Activated CD4-positive, CD25-positive, alpha-beta regulatory T cell treated with anti-CD3 and anti-CD28 coated beads, Interleukin-2, amount 50 U/mL, for 16 hours (primary cell): ENCODE results near the gene PCGF6.

Source experiments
- DNase-seq: peaks from one replicate; pipeline ENCODE4 v3.0.0-alpha.2; 2020; ENCODE audit warnings: low read depth, low spot score

The PCGF6 gene

DNA sequence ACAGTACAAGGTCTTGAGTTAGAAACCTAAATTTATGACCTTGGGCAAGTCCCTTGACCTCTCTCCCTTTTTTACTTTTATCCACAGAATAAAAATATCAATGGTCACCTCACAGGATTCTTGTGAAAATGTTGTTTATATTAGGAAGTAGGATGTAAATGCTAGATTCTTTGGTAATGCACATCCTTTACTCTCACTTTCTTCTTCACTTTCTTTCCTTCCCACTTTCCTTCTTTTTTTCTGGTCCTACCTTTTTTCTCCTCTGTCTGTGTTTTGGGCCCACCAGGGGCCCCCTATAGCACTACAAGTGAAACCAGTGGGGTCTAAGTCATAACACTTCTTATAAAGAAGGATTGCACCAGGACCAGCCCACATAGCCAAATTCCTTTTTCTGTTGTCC lies 93.1 kb downstream of the PCGF6 start:
- no peak for DNase-seq

DNA sequence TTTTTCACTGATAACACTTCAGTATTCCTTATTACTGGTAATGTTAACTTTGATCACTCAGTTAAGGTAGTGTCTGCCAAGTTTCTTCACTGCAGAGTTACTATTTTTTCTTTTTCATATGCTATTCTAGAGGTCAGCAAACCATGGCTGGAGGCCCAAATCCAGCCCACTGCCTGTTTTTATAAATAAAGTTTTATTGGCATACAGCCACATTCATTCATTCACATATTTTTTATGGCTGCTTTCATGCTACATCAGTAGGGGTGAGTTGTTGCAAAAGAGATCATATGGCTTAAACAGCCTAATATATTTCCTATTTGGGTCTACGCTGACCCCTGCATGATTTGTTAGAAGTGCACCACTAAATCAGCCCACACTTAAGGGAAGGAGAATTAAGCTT lies 94.3 kb downstream of the PCGF6 start:
- DNase-seq, result no peak

DNA sequence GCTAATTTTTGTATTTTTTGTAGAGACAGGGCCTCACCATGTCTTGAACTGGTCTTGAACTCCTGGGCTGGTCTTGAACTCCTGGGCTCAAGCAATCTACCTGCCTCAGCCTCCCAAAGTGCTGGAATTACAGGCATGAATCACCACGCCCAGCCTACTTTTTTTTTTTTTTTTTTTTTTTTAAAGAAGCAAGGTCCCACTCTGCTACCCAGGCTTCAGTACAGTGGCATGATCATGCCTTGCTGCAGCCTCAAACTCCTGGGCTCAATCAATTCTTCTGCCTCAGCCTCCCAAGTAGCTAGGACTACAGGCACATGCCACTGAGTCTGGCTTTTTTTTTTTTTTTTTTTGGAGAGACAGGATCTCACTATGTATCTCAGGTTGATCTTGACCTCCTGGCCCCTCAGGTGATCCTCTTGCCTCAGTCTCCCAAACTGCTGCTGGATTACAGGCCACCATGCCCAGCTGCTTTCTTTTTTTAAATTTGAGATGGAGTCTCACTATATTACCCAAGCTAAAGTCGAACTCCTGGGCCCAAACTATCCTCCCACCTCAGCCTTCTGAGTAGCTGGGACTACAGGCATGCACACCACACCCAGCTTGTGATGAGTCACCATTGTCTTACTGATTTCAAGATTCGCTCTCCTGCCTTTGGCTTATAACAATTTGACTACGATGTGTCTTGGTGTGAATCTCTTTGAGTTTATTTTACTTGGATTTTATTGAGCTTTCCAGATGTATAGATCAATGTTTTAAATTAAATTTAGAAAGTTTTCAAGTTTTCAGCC lies 96.2 kb downstream of the PCGF6 start:
- no peak for DNase-seq

DNA sequence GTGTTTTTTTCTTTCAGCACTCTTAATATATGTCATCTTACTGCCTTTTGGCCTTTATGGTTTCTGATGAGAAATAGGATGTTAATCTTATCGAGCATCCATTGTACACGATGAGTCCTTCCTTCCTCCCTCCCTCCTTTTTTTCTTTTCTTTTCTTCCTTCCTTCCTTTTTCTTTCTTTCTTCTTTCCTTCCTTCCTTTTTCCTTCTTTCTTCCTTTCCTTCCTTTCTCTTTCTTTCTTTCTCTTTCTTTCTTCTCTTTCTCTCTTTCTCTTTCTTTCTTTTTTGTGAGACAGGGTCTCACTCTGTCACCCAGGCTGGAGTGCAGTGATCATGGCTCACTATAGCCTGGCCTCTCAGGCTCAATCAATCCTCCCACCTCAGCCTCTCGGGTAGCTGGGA lies 96.8 kb downstream of the PCGF6 start:
- DNase-seq, result no peak
